GM10266 (cell line): ENCODE measurements around the gene IMPA2.
"Not testable (repeated sequence)": the region's sequence is repeated elsewhere in the genome, so short reads cannot be mapped to it uniquely, and the experiment has no call there.

Experiments used
- DNase-seq: peaks from one replicate; pipeline ENCODE4 v3.0.0; 2012; ENCODE audit errors: extremely low spot score
- TF ChIP-seq, protein P1 (sequence below): IDR thresholded peaks from 2 replicates; pipeline ENCODE4 v1.5.1; 2012; ENCODE audit warnings: mild to moderate bottlenecking, low read depth; ENCODE audit not compliant: control insufficient read depth, insufficient read depth; ENCODE audit errors: missing control alignments

IMPA2 gene

DNA sequence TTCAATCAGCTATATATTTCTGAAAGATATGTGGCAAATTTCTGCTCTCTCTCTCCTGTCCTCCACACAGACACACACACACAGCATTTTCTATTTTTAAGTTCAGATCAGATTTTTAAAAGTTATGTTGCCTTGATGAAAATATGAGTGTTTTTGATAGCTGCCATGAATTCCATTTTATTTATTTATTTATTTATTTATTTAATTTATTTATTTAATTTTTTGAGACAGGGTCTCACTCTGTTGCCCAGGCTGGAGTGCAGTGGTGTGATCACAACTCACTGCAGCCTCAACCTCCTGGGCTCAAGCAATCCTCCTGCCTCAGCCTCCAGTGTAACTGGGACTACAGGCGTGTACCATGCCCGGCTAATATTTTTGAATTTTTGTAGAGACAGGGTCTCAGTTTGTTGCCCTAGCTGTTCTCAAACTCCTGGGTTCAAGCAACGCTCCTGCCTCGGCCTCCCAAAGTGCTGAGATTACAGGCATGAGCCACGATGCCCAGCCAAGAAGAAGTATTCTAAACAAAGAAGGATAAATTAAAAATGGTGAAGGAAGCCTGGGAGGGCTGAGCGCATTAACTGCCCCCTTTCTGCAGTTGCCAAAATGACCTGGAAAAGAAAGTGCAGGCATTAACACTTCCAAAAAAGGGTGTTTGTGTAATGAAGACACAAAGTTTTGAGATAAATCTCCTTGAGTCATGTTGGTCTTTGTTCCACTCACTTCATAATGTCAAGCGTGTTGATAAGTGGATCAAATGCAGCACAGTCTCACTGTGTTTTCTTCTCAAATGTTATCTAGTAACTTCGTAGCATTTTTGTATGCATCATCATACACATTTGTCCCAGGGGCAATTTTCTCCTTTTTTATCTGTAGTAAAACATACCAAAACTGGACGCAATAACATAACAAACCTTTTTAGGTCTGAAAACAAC, 11.1 kb upstream of the IMPA2 start:
- no peak for DNase-seq
- TF ChIP-seq, protein P1, sequence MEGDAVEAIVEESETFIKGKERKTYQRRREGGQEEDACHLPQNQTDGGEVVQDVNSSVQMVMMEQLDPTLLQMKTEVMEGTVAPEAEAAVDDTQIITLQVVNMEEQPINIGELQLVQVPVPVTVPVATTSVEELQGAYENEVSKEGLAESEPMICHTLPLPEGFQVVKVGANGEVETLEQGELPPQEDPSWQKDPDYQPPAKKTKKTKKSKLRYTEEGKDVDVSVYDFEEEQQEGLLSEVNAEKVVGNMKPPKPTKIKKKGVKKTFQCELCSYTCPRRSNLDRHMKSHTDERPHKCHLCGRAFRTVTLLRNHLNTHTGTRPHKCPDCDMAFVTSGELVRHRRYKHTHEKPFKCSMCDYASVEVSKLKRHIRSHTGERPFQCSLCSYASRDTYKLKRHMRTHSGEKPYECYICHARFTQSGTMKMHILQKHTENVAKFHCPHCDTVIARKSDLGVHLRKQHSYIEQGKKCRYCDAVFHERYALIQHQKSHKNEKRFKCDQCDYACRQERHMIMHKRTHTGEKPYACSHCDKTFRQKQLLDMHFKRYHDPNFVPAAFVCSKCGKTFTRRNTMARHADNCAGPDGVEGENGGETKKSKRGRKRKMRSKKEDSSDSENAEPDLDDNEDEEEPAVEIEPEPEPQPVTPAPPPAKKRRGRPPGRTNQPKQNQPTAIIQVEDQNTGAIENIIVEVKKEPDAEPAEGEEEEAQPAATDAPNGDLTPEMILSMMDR: no peak

DNA sequence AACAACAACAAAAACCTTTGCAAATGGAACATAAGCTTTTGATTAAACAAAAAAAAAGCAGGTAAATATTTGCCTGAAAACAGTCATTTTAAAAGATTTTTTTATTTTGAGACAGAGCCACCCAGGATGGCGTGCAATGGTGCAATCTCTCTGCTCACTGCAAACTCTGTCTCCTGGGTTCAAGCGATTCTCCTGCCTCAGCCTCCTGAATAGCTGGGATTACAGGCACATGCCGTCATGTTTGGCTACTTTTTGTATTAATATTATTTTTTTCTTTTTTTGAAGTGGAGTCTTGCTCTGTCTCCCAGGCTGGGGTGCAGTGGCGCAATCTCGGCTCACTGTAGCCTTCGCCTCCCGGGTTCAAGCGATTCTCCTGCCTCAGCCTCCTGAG, 10.5 kb upstream of the IMPA2 start:
- not testable (repeated sequence) for DNase-seq

DNA sequence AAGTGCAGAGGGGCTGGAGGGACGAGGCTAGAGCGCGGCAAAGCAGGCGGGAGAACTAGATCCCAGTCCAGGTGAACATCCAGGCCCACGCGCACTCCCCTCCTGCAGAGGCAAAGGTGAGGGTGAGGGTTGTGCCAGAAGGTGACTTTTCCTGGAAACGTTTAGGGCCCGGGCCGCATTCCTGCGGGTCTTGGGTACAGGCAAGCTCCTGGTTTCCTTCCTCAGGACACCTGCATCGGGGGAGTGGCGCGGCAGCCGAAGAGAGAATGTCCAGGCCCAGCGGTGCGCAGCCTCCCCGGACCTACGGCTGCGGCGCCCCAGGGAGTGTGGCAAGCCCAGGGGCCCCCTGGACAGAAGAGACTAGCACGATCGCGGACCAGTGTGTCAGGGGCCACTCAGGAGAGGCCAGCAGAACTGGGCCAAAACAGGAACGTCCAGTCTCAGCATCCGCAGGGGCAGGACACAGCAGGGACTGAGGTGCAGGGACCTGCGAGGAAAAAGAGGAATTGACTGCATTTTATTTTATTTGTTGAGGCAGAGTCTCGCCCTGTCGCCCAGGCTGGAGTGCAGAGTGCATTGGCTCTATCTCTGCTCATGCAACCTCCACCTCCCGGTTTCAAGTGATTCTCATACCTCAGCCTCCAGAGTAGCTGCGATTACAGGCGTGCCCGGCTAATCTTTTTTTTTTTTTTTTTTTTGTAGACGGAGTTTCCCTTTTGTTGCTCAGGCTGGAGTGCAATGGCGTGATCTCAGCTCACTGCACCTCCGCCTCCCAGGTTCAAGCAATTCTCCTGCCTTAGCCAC, 8.7 kb upstream of the IMPA2 start:
- no peak for DNase-seq
- TF ChIP-seq, protein P1: no peak

DNA sequence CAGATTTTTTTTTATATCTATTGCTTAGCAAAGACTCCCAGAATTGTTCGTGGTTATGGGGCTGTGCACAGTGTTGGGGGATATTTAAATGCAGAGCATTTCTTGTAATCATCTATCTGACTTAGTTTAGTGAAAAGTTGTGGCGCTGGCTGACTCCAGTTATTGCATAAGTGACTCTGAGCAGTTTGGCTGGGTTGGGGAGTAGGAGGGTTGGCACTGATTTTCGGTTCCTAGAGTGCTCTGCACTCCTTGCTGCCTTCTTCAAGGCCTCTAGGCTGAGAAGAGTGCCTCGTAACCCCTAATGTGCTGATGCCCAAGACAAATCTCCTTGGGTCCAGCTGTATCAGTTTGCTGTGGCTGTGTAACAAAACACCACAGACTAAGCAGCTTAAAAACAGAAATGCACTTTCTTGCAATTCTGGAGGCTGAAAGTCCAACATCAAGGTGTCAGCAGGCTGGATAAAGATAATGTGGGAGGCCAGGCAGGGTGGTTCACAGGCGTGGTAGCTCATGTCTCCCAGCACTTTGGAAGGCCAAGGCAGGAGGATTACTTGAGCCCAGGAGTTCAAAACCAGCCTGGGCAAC, 6.5 kb upstream of the IMPA2 start:
- TF ChIP-seq, protein P1: no peak
- DNase-seq: no peak

DNA sequence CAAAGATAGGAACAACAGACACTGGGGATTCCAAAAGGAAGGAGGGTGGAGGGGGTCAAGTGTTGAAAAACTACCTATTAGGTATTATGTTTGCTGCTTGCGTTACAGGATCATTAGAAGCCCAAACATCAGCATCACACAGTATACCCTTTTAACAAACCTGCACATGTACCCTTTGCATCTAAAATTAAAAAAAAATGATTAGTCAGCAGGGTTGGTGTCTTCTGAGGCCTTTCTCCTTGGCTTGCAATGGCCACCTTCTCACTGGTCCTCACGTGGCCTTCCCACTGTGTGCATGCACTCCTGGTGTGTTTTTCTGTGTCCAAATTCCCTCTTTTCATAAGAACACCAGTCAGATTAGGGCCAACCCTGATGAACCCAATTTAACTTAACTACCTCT, 5.6 kb upstream of the IMPA2 start:
- no peak for DNase-seq
- TF ChIP-seq, protein P1: no peak

DNA sequence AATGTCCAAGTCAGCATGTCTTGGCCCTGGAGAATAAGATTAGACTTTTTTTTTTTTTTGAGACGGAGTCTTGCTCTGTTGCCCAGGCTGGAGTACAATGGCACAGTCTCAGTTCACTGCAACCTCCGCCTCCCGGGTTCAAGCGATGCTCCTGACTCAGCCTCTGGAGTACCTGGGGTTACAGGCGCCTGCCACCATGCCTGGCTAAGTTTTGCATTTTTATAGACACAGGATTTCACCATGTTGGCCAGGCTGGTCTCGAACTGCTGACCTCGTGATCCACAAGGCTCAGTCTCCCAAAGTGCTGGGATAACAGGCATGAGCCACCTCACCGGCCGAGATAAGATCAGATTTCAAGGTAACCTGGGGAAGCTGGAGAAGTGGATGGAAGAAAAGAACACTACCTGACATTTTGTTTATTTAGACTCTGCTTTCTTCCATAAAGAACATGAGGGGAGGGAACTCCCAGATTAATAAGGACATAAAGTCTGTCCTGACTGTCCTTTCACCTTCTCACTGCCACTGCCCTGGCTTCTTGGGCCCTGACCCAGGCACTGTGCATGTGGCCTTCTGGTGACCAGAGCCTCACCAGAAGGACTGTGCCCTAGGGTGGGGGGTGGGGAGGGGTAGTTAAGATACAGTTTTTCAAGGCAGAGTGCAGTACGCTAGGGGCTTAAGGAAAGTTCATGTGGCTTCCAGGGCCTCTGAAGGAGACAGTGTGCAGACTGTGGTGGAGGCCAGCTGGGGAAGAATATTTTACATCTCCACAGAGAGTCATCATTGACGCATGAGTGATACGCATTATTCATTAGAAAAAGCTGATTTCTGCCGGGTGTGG, 4.8 kb upstream of the IMPA2 start:
- DNase-seq: no peak
- TF ChIP-seq, protein P1: no peak

DNA sequence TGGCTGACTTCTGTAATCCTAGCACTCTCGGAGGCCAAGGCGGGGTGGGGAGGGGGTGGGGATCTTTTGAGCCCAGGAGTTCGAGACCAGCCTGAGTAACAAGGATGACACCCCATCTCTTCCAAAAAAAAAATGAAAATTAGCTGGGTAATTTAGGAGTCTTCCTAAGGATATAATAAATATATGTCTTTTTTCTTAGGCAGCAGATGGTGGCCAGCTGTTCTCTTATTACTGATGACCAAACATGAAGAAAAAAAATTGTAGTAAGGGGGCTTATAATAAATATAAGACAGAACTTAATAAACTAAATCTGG, 4.2 kb upstream of the IMPA2 start:
- TF ChIP-seq, protein P1: no peak
- no peak for DNase-seq
